VCaP (cell line): ENCODE measurements around the gene RNF144A.

Experiments used
- H3K27ac ChIP-seq: fragments of 450-650 bp; 2 replicates; pipeline ENCODE4 v1.5.1; 2017
- TF ChIP-seq, protein P1 (sequence below): fragments of 450-650 bp; conservative IDR thresholded peaks from 2 replicates; pipeline ENCODE4 v1.5.1; 2017; ENCODE audit warnings: mild to moderate bottlenecking, moderate library complexity

Gene RNF144A

DNA sequence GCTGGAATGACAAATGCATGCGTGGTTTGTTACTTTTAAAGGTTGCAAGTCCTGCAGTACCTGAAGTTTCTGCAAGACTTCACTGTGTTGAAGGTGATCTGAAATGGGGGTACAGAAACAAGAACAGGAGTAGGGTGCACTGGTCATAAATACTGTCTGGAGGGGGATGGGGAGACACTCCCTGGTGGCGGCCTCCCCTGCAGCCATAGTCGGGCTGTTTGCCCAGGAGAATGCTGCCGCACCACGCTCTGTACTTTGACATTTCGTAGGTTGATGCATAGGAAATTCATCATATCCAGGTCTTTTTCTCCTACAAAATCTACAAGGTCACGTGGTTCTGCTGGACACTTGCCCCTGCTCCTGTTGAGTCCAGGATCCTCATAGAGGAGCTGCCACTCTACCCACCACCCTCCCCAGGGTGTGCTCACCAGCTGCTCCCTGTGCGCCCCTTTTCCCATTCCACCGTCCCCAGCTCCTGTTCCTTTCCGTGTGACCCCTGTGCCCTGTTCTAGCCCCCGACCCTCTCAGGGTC, 103.8 kb downstream of the RNF144A start:
- no peak overlapping the region for H3K27ac ChIP-seq
- TF ChIP-seq, protein P1, sequence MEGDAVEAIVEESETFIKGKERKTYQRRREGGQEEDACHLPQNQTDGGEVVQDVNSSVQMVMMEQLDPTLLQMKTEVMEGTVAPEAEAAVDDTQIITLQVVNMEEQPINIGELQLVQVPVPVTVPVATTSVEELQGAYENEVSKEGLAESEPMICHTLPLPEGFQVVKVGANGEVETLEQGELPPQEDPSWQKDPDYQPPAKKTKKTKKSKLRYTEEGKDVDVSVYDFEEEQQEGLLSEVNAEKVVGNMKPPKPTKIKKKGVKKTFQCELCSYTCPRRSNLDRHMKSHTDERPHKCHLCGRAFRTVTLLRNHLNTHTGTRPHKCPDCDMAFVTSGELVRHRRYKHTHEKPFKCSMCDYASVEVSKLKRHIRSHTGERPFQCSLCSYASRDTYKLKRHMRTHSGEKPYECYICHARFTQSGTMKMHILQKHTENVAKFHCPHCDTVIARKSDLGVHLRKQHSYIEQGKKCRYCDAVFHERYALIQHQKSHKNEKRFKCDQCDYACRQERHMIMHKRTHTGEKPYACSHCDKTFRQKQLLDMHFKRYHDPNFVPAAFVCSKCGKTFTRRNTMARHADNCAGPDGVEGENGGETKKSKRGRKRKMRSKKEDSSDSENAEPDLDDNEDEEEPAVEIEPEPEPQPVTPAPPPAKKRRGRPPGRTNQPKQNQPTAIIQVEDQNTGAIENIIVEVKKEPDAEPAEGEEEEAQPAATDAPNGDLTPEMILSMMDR = no peak

DNA sequence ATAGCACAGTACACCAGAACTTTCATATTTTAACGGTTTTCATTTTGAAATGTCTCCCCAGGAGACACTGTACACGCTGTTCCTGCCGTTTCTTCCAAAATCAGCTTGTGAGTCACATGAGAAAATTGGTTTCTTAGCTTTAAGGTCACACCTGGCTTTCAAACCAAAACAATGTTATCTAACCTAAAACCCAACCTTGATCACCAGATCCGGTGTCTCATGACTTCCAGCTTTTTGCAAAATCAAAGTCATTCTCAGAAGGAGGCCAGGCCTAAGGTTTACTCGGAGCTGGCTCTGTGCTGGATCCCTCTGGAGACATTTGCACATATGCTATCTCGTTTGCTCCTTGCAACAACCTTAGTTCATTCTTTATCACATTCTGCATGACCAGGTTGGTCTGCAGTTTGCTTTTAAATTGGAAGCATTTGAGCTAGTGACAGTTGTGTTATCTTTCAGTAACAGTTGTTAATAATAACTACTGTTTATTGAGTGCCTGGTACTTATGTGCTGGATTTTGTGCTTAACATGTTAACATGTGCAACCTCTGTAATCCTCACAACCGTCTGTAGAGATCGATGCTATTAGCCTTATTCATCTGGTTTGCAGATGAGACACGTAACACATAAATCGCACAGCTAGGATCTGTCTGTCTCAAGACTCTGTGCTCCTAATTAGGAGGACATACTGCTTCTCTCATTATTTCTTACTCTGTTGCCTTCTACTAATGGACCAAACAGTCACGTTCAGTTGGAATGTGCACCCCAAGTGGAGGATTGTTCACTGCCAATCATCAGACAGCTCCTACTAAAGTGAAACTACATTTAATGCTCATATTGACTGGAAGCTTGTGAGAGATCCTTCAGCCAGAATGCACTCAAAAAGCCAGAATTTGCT, 105.5 kb downstream of the RNF144A start:
- TF ChIP-seq, protein P1 = no peak
- H3K27ac ChIP-seq = no peak overlapping the region

DNA sequence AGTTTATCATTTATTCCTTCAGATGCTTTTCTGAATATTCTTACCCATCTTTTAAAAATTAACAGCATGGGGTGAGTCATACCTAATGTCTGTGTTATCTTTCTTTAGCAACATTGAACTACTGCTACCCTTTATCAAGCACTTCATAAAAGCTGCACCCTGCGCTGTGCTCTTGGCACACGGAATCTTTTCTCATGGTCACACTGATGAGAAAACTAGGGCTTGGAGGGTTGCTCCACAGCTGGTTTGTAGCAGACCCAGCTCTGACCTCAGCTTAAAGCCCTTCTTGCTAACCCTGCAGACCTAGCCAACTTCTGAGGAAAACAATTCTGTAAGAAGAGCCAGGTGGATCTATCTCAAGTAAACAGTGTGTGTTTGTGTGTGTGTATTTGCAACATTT, 106.3 kb downstream of the RNF144A start:
- no peak overlapping the region for H3K27ac ChIP-seq
- TF ChIP-seq, protein P1 = no peak

DNA sequence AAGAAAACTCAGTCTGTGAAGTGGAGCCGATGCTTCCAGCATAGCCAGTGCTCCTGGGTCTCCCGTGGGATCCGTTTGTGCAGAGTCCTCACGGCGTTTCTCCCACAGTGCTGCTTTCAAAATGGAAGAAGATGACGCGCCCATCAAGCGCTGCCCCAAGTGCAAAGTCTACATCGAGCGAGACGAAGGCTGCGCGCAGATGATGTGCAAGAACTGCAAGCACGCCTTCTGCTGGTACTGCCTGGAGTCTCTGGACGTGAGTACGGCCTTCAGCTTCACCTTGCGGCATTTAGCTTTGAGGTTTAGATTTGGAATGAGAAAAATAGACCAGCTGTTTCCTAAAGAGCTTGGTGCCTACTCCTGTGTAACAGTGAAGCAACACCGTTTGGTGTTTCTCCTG, 107.0 kb downstream of the RNF144A start:
- TF ChIP-seq, protein P1 = no peak

DNA sequence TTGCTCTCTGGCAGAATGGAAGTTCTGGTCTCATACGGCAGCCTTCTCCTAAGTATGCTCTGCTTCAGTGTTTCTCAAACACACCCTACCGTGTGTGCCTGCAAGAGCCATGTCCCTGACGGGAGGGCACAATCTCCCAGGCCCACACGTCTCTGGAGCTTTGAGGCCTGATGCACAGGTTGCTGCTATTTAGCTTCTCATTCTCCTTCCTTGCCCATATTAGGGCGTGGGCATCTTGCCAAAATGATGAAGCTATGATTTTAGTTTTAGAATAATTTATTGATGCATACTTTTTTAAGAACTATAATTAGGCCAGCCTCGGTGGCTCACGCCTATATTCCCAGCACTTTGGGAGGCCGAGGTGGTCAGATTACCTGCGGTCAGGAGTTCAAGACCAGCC, 107.9 kb downstream of the RNF144A start:
- TF ChIP-seq, protein P1 = no peak
- H3K27ac ChIP-seq = no peak overlapping the region

More for the DNA sequence above, 107.0 kb downstream of the RNF144A start:
- H3K27ac ChIP-seq = no peak overlapping the region

DNA sequence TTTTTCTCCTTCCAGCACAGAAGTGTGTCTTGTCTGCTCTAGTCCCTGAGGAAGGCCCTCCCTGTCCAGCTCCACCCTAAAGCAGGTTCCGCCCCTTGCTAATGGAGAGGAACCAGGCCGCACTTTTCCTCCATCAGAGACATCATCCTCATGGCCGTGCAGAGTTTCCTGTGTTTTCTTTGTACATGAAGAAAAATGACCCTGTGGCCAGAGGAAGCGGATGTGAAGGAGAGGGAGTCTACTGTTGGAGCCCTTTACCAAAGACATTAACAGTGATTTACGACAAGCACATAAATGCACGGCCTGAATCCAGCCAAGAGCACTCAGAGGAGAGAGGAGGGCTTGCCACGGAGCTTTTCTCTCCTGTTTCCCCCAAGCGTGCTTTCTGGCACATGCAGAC, 109.5 kb downstream of the RNF144A start:
- TF ChIP-seq, protein P1 = no peak

DNA sequence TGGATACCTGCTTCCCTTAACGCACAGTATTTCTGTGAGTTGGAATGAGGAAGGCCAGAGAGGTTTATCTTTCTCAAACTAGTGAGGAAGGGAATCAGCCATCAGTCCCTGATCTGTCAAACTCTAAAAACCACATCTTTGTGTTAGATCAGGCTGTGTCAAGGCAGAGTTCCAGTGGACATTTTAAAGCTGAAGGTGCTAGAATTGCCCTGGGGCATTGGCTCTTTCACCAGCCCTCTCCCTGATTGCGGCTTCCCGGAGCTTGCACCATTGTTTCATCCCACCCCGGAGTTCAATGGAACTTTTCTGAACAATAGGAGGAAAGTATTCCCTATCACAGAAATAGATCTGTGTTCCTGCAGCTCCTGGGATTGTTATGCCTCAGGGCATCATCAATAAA, 110.2 kb downstream of the RNF144A start:
- TF ChIP-seq, protein P1 = no peak
- no peak overlapping the region for H3K27ac ChIP-seq

More for the DNA sequence above, 109.5 kb downstream of the RNF144A start:
- H3K27ac ChIP-seq = no peak overlapping the region
